Gastroesophageal sphincter (tissue), 4 donors: ENCODE results near the gene SNX24. TPM values are rescaled to one million over a fixed set of nuclear protein-coding genes. Genes with fewer than 3 reads are reported as not detected.

Experiments used
- ATAC-seq: fragments of 150-250 bp; one replicate; pipeline ENCODE4 v1.9.1; 2016; ENCODE audit warnings: mild to moderate bottlenecking, moderate library complexity
- H3K27ac ChIP-seq, 4 donors: fragments of 200-600 bp; sonication (generic) in 3 of 4; 1 replicate in 3 of 4; 2 replicates in 1 of 4; pipeline ENCODE4 v1.5.1; 2016 to 2019
- H3K27me3 ChIP-seq: fragments of 200-600 bp; sonication (generic); one replicate; pipeline ENCODE4 v1.5.1; 2019
- H3K36me3 ChIP-seq, 2 donors: fragments of 200-600 bp; sonication (generic); one replicate each; pipeline ENCODE4 v1.5.1; 2019; ENCODE audit warnings: control low read depth in 1 of 2
- H3K4me1 ChIP-seq, 3 donors: fragments of 200-600 bp; sonication (generic); 1 replicate in 2 of 3; 2 replicates in 1 of 3; pipeline ENCODE4 v1.5.1; 2016 to 2019; ENCODE audit warnings: control low read depth in 2 of 3
- H3K4me3 ChIP-seq, 2 donors: fragments of 200-600 bp; sonication (generic); one replicate each; pipeline ENCODE4 v1.5.1; 2019; ENCODE audit warnings: mild to moderate bottlenecking in 1 of 2, moderate library complexity in 1 of 2
- H3K9me3 ChIP-seq, 3 donors: fragments of 200-600 bp; sonication (generic); one replicate each; pipeline ENCODE4 v1.5.1; 2017 to 2019; ENCODE audit warnings: control low read depth in 2 of 3
- EP300 ChIP-seq: sonication (generic); formaldehyde crosslinking; IDR thresholded peaks from one replicate; pipeline ENCODE4 v1.6.1; 2017; ENCODE audit warnings: antibody characterized with exemption, mild to moderate bottlenecking
- POLR2A ChIP-seq, 2 donors: fragments of 450-650 bp; IDR thresholded peaks; one replicate each; pipeline ENCODE4 v1.6.1; 2017; ENCODE audit warnings: antibody characterized with exemption in 2 of 2, mild to moderate bottlenecking in 2 of 2, moderate library complexity in 1 of 2
- POLR2AphosphoS5 ChIP-seq: sonication (generic); formaldehyde crosslinking; IDR thresholded peaks from one replicate; pipeline ENCODE4 v1.6.1; 2017; ENCODE audit warnings: antibody characterized with exemption
- WGBS, 2 donors: methylation state at CpG; one replicate each; pipeline ENCODE4 v1.1.5; 2018; ENCODE audit warnings: low coverage in 1 of 2; 5-methylcytosine and 5-hydroxymethylcytosine counted together
- total RNA-seq, 4 donors: library from RNA; depleted of rRNA; stranded (reverse); fragments of >200 nt; gene quantifications; one replicate each; pipeline ENCODE4 v1.1.0, GENCODE V29; 2016
- TF ChIP-seq, protein P1 (sequence below), 4 experiments: fragments of 200-600 bp in 2 of 4; fragments of 450-650 bp in 2 of 4; sonication (generic) in 1 of 4; IDR thresholded peaks; one replicate each; pipeline ENCODE4 v1.5.1; 2017 to 2019; ENCODE audit warnings: antibody characterized with exemption in 4 of 4, mild to moderate bottlenecking in 2 of 4, moderate library complexity in 2 of 4

The SNX24 gene
- total RNA-seq, 4 donors from 2014 or later, result 10.1 to 33.6 (median 14.8) TPM

DNA sequence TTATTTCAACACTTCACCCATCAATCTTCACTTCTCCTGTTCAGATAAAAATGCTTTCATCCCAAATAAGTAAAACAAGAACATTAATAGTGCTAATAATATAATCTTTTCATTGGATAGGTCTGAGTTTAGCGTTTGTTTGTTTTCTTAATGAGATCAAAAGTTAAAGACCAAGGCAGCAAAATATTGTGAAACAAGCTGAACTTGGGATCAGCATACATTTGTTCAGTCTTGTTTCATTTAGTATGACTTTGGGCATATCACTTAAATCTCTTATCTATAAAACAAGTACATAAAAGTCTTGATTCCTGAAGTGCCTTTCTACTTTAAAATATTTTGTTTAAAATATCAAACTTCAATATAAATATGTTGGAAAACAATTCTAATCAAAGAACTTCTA, 13.4 kb upstream of the SNX24 start:
- ATAC-seq, result no peak
- H3K36me3 ChIP-seq, result peaks cover 0 to 44% of the 10 kb centered on the region in 2 donors
- no peaks in the 10 kb centered on the region for H3K9me3 ChIP-seq
- H3K27ac ChIP-seq, result no peak overlapping the region
- TF ChIP-seq, protein P1, sequence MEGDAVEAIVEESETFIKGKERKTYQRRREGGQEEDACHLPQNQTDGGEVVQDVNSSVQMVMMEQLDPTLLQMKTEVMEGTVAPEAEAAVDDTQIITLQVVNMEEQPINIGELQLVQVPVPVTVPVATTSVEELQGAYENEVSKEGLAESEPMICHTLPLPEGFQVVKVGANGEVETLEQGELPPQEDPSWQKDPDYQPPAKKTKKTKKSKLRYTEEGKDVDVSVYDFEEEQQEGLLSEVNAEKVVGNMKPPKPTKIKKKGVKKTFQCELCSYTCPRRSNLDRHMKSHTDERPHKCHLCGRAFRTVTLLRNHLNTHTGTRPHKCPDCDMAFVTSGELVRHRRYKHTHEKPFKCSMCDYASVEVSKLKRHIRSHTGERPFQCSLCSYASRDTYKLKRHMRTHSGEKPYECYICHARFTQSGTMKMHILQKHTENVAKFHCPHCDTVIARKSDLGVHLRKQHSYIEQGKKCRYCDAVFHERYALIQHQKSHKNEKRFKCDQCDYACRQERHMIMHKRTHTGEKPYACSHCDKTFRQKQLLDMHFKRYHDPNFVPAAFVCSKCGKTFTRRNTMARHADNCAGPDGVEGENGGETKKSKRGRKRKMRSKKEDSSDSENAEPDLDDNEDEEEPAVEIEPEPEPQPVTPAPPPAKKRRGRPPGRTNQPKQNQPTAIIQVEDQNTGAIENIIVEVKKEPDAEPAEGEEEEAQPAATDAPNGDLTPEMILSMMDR (IDR thresholded peaks at IDR 0.05), result no peak
- TF ChIP-seq POLR2AphosphoS5 (no peak), POLR2A (IDR thresholded peaks at IDR 0.05) (no peak), EP300 (no peak)
- 64 to 79% methylated on average over 1 of the region's 1 CpG for WGBS, 2 donors
- H3K4me1 ChIP-seq, result no peaks in the 10 kb centered on the region
- H3K4me3 ChIP-seq, result no peak overlapping the region
- no peaks in the 10 kb centered on the region for H3K27me3 ChIP-seq

DNA sequence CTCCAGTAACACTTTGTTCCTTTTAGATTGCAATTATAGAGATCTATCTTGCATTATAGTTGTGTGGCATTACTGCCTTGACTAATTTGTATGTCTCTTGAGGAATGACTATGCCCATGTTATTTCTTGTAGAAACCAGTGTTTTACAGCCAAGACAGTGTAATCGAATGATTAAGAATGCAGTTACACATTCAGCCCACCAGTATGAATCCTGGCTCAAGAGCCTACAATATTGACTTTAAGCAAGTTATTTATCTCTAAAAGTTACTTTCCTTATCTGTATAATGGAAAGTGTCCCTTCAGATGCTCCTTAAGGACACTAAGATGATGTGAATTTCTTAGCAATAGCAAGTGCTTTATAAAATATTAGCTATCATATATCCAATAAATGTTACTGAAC, 9.7 kb upstream of the SNX24 start:
- ATAC-seq, result no peak
- no peak overlapping the region for H3K4me3 ChIP-seq
- H3K4me1 ChIP-seq, result no peaks in the 10 kb centered on the region
- TF ChIP-seq EP300 (no peak), POLR2A (IDR thresholded peaks at IDR 0.05) (no peak), POLR2AphosphoS5 (no peak)
- TF ChIP-seq, protein P1 (IDR thresholded peaks at IDR 0.05), result no peak
- H3K27ac ChIP-seq, result no peak overlapping the region
- 60 to 88% methylated on average over 1 of the region's 1 CpG for WGBS, 2 donors
- H3K27me3 ChIP-seq, result no peaks in the 10 kb centered on the region
- H3K9me3 ChIP-seq, result no peaks in the 10 kb centered on the region
- peaks cover 0 to 7% of the 10 kb centered on the region in 2 donors for H3K36me3 ChIP-seq

DNA sequence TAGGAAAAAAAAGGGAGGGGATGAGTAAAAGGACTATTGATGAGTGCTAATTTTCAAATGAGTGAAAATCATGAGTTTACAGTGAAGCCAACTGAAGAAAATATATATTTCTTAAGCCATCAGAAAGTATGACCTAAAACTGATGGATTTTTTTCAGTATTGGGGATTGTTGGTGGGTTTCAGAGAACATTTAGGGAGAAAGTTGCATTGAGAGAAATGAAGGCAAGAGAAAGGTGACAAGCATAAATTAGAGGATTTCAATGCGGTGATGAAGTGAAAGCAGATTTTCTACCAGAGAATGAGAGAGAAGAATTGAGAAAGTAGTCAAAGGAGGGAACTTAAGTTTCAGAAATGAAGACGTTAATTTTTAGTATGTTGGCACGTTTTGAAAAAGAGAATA, 8.5 kb upstream of the SNX24 start:
- no peaks in the 10 kb centered on the region for H3K27me3 ChIP-seq
- H3K36me3 ChIP-seq, result no peaks in the 10 kb centered on the region
- no peak overlapping the region for H3K4me3 ChIP-seq
- H3K27ac ChIP-seq, result no peak overlapping the region
- no peaks in the 10 kb centered on the region for H3K9me3 ChIP-seq
- no peaks in the 10 kb centered on the region for H3K4me1 ChIP-seq
- no peak for ATAC-seq
- no peak for TF ChIP-seq EP300
- TF ChIP-seq, protein P1 (IDR thresholded peaks at IDR 0.05), result no peak
- no peak for TF ChIP-seq POLR2A (IDR thresholded peaks at IDR 0.05)
- no peak for TF ChIP-seq POLR2AphosphoS5
- WGBS, 2 donors, result 80 to 90% methylated on average over 3 of the region's 3 CpGs

DNA sequence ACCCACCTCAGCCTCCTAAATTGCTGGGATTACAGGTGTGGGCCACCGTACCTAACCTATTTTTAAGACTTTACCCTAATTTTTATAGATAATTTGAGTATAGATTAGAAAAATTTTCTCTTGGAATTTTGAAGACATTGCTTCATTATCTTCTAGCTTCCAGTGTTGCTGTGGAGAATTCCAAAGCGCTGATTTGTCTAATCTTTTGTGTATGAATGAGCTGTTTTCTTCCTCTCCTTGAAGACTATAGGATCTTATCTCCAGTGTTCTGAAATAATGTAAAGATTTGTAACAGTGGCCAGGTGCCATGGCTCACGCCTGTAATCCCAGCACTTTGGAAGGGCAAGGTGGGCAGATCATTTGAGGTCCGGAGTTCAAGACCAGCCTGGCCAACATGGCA, 5.7 kb upstream of the SNX24 start:
- 90 to 100% methylated on average over 4 of the region's 4 CpGs for WGBS, 2 donors
- Histone ChIP-seq H3K27ac (no peak overlapping the region), H3K27me3 (no peaks in the 10 kb centered on the region), H3K4me3 (no peak overlapping the region), H3K4me1 (peaks cover 0 to 11% (median 0%) of the 10 kb centered on the region in 3 donors), H3K9me3 (no peaks in the 10 kb centered on the region), H3K36me3 (no peaks in the 10 kb centered on the region)
- no peak for ATAC-seq
- TF ChIP-seq EP300 (no peak), POLR2A (IDR thresholded peaks at IDR 0.05) (no peak), POLR2AphosphoS5 (no peak)
- TF ChIP-seq, protein P1 (IDR thresholded peaks at IDR 0.05), result no peak

DNA sequence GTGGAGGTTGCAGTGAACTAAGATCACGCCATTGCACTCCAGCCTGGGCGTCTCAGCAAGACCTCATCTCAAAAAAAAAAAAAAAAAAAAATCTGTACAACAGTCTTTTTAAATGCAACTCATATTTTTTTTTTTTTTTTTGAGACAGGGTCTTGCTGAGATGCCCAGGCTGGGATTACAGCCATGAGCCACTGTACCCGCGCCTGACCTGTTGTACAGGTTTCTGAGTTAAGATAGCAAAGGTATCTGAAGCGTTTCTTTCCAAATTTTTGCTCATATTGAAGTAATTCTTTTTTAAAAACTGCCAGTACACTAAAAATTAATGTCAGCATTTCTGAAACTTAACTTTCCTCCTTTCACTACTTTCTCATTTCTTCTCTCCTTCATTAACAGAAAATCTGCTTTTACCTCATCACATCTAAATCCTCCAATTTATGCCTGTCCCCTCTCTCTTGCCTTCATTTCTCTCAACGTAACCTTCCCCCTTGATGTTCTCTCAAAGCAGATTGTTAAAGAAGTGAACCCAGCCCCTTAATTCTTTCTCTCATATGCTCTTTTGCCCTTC, 3.3 kb upstream of the SNX24 start:
- Histone ChIP-seq H3K36me3 (no peaks in the 10 kb centered on the region), H3K27ac (no peak overlapping the region), H3K4me1 (peaks cover 0 to 27% (median 0%) of the 10 kb centered on the region in 3 donors), H3K27me3 (no peaks in the 10 kb centered on the region), H3K4me3 (no peak overlapping the region), H3K9me3 (no peaks in the 10 kb centered on the region)
- TF ChIP-seq EP300, result no peak
- TF ChIP-seq, protein P1 (IDR thresholded peaks at IDR 0.05), result no peak
- TF ChIP-seq POLR2AphosphoS5, result no peak
- TF ChIP-seq POLR2A (IDR thresholded peaks at IDR 0.05), result no peak
- 86 to 96% methylated on average over 6 of the region's 6 CpGs for WGBS, 2 donors
- no peak for ATAC-seq
